Ishikawa (cell line): ENCODE results near the gene ZNF248.

ENCODE experiments used
- CEBPB ChIP-seq: IDR thresholded peaks from 2 replicates; pipeline ENCODE4 v1.6.1; 2012
- CREB1 ChIP-seq: IDR thresholded peaks from 2 replicates; pipeline ENCODE4 v1.6.1; 2012; ENCODE audit warnings: low read depth
- EGR1 ChIP-seq: IDR thresholded peaks from 2 replicates; pipeline ENCODE4 v1.6.1; 2012
- RAD21 ChIP-seq: IDR thresholded peaks from 2 replicates; pipeline ENCODE4 v1.6.1; 2012; ENCODE audit warnings: low read depth
- REST ChIP-seq: IDR thresholded peaks from 2 replicates; pipeline ENCODE4 v1.6.1; 2012; ENCODE audit warnings: low read depth, mild to moderate bottlenecking
- TAF1 ChIP-seq: IDR thresholded peaks from 2 replicates; pipeline ENCODE4 v1.6.1; 2012; ENCODE audit warnings: low read depth, mild to moderate bottlenecking
- TCF12 ChIP-seq: IDR thresholded peaks from 2 replicates; pipeline ENCODE4 v1.6.1; 2012; ENCODE audit warnings: low read depth
- USF1 ChIP-seq: IDR thresholded peaks from 2 replicates; pipeline ENCODE4 v1.6.1; 2012
- YY1 ChIP-seq: IDR thresholded peaks from 2 replicates; pipeline ENCODE4 v1.6.1; 2012; ENCODE audit warnings: low read depth
- TF ChIP-seq, protein P1 (sequence below): IDR thresholded peaks from 2 replicates; pipeline ENCODE4 v1.6.1; 2012

GRCh38 chr10:37765216-37765615, 92.2 kb downstream of the ZNF248 start:
- TF ChIP-seq CREB1: no peak
- TF ChIP-seq CEBPB: no peak
- no peak for TF ChIP-seq RAD21
- TF ChIP-seq EGR1: no peak
- TF ChIP-seq YY1: no peak
- TF ChIP-seq TAF1: no peak
- no peak for TF ChIP-seq REST
- no peak for TF ChIP-seq USF1
- TF ChIP-seq, protein P1, sequence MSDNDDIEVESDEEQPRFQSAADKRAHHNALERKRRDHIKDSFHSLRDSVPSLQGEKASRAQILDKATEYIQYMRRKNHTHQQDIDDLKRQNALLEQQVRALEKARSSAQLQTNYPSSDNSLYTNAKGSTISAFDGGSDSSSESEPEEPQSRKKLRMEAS: no peak
- no peak for TF ChIP-seq TCF12
